ENCODE results near the gene LYVE1.

Gene LYVE1

GRCh38 chr11:10602366-10602765, 33.9 kb upstream of the LYVE1 start:
- no peak overlapping the region for H3K4me3 ChIP-seq (IDR thresholded peaks at IDR 0.05; ENCODE audit: insufficient read depth, low read depth, low read length)
- no peak overlapping the region for H3K27ac ChIP-seq
- no peak overlapping the region for H2AFZ ChIP-seq (ENCODE audit: low read depth)
- no peaks in the 10 kb centered on the region for H3K36me3 ChIP-seq (ENCODE audit: insufficient read depth)
- no peaks in the 10 kb centered on the region for H4K20me1 ChIP-seq (ENCODE audit: insufficient read depth)
- no peaks in the 10 kb centered on the region for H3K79me2 ChIP-seq (ENCODE audit: insufficient read depth, low read depth)
- H3K4me2 ChIP-seq: no peak overlapping the region
- H3K4me1 ChIP-seq (ENCODE audit: low read depth, poor library complexity, severe bottlenecking): peaks cover 9% of the 10 kb centered on the region
- no peaks in the 10 kb centered on the region for H3K27me3 ChIP-seq (ENCODE audit: insufficient read depth, low read depth)
- TF ChIP-seq CTCF (conservative IDR thresholded peaks at IDR 0.05; ENCODE audit: low read depth, low read length): no peak
- H3K9ac ChIP-seq: no peak overlapping the region

GRCh38 chr11:10601837-10602236, 33.4 kb upstream of the LYVE1 start:
- peaks cover 9% of the 10 kb centered on the region for H3K4me1 ChIP-seq (ENCODE audit: low read depth, poor library complexity, severe bottlenecking)

GRCh38 chr11:10600570-10601248, 32.2 kb upstream of the LYVE1 start:
- Histone ChIP-seq H3K36me3 (ENCODE audit: insufficient read depth) (no peaks in the 10 kb centered on the region), H3K4me1 (ENCODE audit: low read depth, poor library complexity, severe bottlenecking) (peaks cover 9% of the 10 kb centered on the region), H3K27ac (no peak overlapping the region), H3K9ac (no peak overlapping the region), H2AFZ (ENCODE audit: low read depth) (no peak overlapping the region), H3K79me2 (ENCODE audit: insufficient read depth, low read depth) (no peaks in the 10 kb centered on the region), H4K20me1 (ENCODE audit: insufficient read depth) (no peaks in the 10 kb centered on the region), H3K27me3 (ENCODE audit: insufficient read depth, low read depth) (no peaks in the 10 kb centered on the region), H3K4me3 (IDR thresholded peaks at IDR 0.05; ENCODE audit: insufficient read depth, low read depth, low read length) (no peak overlapping the region), H3K4me2 (no peak overlapping the region)
- no peak for TF ChIP-seq CTCF (conservative IDR thresholded peaks at IDR 0.05; ENCODE audit: low read depth, low read length)

More at GRCh38 chr11:10601837-10602236, 33.4 kb upstream of the LYVE1 start:
- Histone ChIP-seq H3K36me3 (ENCODE audit: insufficient read depth) (no peaks in the 10 kb centered on the region), H3K9ac (no peak overlapping the region), H3K4me3 (IDR thresholded peaks at IDR 0.05; ENCODE audit: insufficient read depth, low read depth, low read length) (no peak overlapping the region), H3K79me2 (ENCODE audit: insufficient read depth, low read depth) (no peaks in the 10 kb centered on the region), H3K27ac (no peak overlapping the region), H2AFZ (ENCODE audit: low read depth) (no peak overlapping the region), H4K20me1 (ENCODE audit: insufficient read depth) (no peaks in the 10 kb centered on the region), H3K4me2 (no peak overlapping the region), H3K27me3 (ENCODE audit: insufficient read depth, low read depth) (no peaks in the 10 kb centered on the region)
- no peak for TF ChIP-seq CTCF (conservative IDR thresholded peaks at IDR 0.05; ENCODE audit: low read depth, low read length)

GRCh38 chr11:10599388-10600175, 31.1 kb upstream of the LYVE1 start:
- Histone ChIP-seq H3K36me3 (ENCODE audit: insufficient read depth) (no peaks in the 10 kb centered on the region), H3K4me3 (IDR thresholded peaks at IDR 0.05; ENCODE audit: insufficient read depth, low read depth, low read length) (no peak overlapping the region), H3K27ac (no peak overlapping the region), H3K27me3 (ENCODE audit: insufficient read depth, low read depth) (no peaks in the 10 kb centered on the region), H3K9ac (no peak overlapping the region), H4K20me1 (ENCODE audit: insufficient read depth) (no peaks in the 10 kb centered on the region), H3K4me2 (no peak overlapping the region), H3K79me2 (ENCODE audit: insufficient read depth, low read depth) (no peaks in the 10 kb centered on the region), H3K4me1 (ENCODE audit: low read depth, poor library complexity, severe bottlenecking) (peaks cover 9% of the 10 kb centered on the region), H2AFZ (ENCODE audit: low read depth) (no peak overlapping the region)
- no peak for TF ChIP-seq CTCF (conservative IDR thresholded peaks at IDR 0.05; ENCODE audit: low read depth, low read length)

Data from KMS-11 (cell line).